Endothelial cell of umbilical vein (primary cell): Measurements from ENCODE around the gene CFP. TPM values are rescaled to one million over a fixed set of nuclear protein-coding genes. Genes with fewer than 3 reads are reported as not detected.

ENCODE experiments used
- BruUV-seq: library from RNA; stranded (reverse); fragments of 400-500 nt; replicated peaks from 2 replicates; lab custom pipeline; 2021; lab: Mats Ljungman, UMichigan
- CTCF ChIA-PET: fragments of 300-600, 350-600 bp; sonication (Branson Sonifier 250); formaldehyde crosslinking; loops from one replicate; lab custom pipeline; 2021; ENCODE audit warnings: antibody characterized with exemption, inconsistent platforms; lab: Charles Lee
- POLR2A ChIA-PET: fragments of 300-600, 350-600 bp; sonication (Branson Sonifier 250); formaldehyde crosslinking; loops from one replicate; lab custom pipeline; 2021; ENCODE audit warnings: antibody characterized with exemption, inconsistent platforms; lab: Charles Lee
- DNase-seq: peaks from one replicate; pipeline ENCODE4 v3.0.0-alpha.2; 2011; ENCODE audit warnings: low read depth, low spot score
- FAIRE-seq: peaks from 2 replicates; lab custom pipeline; 2011; peaks lifted over from hg19 to GRCh38; lab: Jason Lieb, UNC
- H2AFZ ChIP-seq: 2 replicates; pipeline ENCODE4 v1.6.0; 2012; ENCODE audit warnings: low read depth, low read length, control low read depth, inconsistent platforms
- H3K27ac ChIP-seq: 2 replicates; pipeline ENCODE4 v1.5.1; 2011; ENCODE audit warnings: low read depth, mild to moderate bottlenecking, control low read depth, low read length, moderate library complexity; ENCODE audit not compliant: insufficient read depth
- H3K27me3 ChIP-seq, 2 experiments: 2 replicates each; pipeline versions ENCODE4 v1.6.0 to v1.6.1; 2011; ENCODE audit warnings: low read length in 2 of 2, mixed read lengths in 1 of 2; ENCODE audit not compliant: control insufficient read depth in 2 of 2, insufficient read depth in 2 of 2
- H3K36me3 ChIP-seq, 2 experiments: 2 replicates in 1 of 2; 3 replicates in 1 of 2; pipeline ENCODE4 v1.5.1; 2011; ENCODE audit warnings: low read length in 2 of 2, mild to moderate bottlenecking in 1 of 2, moderate library complexity in 1 of 2; ENCODE audit not compliant: control insufficient read depth in 2 of 2, insufficient read depth in 2 of 2; ENCODE audit errors: extremely low read depth in 1 of 2
- H3K4me1 ChIP-seq: 3 replicates; pipeline ENCODE4 v1.5.1; 2011; ENCODE audit warnings: mild to moderate bottlenecking, low read length; ENCODE audit not compliant: control insufficient read depth, insufficient read depth; ENCODE audit errors: extremely low read depth
- H3K4me2 ChIP-seq: 2 replicates; pipeline ENCODE4 v1.6.1; 2011; ENCODE audit warnings: low read length, control low read depth, mixed read lengths; ENCODE audit not compliant: insufficient read depth
- H3K4me3 ChIP-seq, 3 experiments: fragments of 200-600 bp in 1 of 3; sonication (generic), shearing (Covaris generic) in 1 of 3; replicated peaks in 1 of 3; 2 replicates each; pipeline ENCODE4 v1.5.1; 2011 to 2016; ENCODE audit warnings: control low read depth in 3 of 3, low read length in 3 of 3, mild to moderate bottlenecking in 2 of 3, inconsistent platforms in 1 of 3, low read depth in 1 of 3, moderate library complexity in 1 of 3; ENCODE audit not compliant: insufficient read depth in 1 of 3
- H3K79me2 ChIP-seq: 2 replicates; pipeline ENCODE4 v1.6.0; 2012; ENCODE audit warnings: low read length, inconsistent platforms; ENCODE audit not compliant: control insufficient read depth, insufficient read depth
- H3K9ac ChIP-seq: replicated peaks from 2 replicates; pipeline ENCODE3; 2011; ENCODE audit warnings: low read length, control low read depth; ENCODE audit not compliant: insufficient read depth; ENCODE audit errors: extremely low read depth
- H3K9me1 ChIP-seq: replicated peaks from 3 replicates; pipeline ENCODE4 v1.6.0; 2011; ENCODE audit warnings: mild to moderate bottlenecking, low read length; ENCODE audit not compliant: control insufficient read depth, insufficient read depth; ENCODE audit errors: extremely low read depth
- H3K9me3 ChIP-seq: replicated peaks from 2 replicates; pipeline ENCODE4 v1.5.1; 2012; ENCODE audit warnings: low read length, inconsistent platforms; ENCODE audit not compliant: control insufficient read depth, insufficient read depth
- H4K20me1 ChIP-seq: replicated peaks from 2 replicates; pipeline ENCODE3; 2011; ENCODE audit warnings: mild to moderate bottlenecking, low read length; ENCODE audit not compliant: control insufficient read depth, insufficient read depth; ENCODE audit errors: extremely low read depth
- GATA2 ChIP-seq: IDR thresholded peaks from 2 replicates; pipeline ENCODE4 v1.7.0; 2011; ENCODE audit warnings: low read depth, mild to moderate bottlenecking, moderate library complexity, mixed read lengths, low read length; ENCODE audit not compliant: insufficient read length, insufficient read depth
- JUN ChIP-seq: IDR thresholded peaks from 2 replicates; pipeline ENCODE4 v1.6.1; 2011; ENCODE audit warnings: borderline replicate concordance, low read depth; ENCODE audit not compliant: insufficient read length, insufficient read depth
- MYC ChIP-seq: IDR thresholded peaks from one replicate; pipeline ENCODE4 v1.6.1; 2011; ENCODE audit warnings: mild to moderate bottlenecking, low read depth, low read length
- POLR2A ChIP-seq: IDR thresholded peaks from 2 replicates; pipeline ENCODE4 v1.6.1; 2012; ENCODE audit warnings: low read depth, mild to moderate bottlenecking, control low read depth, low read length
- POLR2AphosphoS5 ChIP-seq: IDR thresholded peaks from 2 replicates; pipeline ENCODE4 v1.6.1; 2012; ENCODE audit warnings: low read depth, mild to moderate bottlenecking, control low read depth, low read length, moderate library complexity; ENCODE audit not compliant: insufficient read depth
- dilution Hi-C: fragments of 300-500 bp; cut with MboI; formaldehyde crosslinking; loops from one replicate; pipeline ENCODE4 v1.15.0; 2019; ENCODE audit warnings: low sequenced_read_pairs; ENCODE audit not compliant: extremely low pct_ligation_motif_present
- intact Hi-C: fragments of 100-400 bp; cut with micrococcal nuclease; formaldehyde crosslinking; loops from one replicate; pipeline ENCODE4 v1.10.0; 2022
- polyA plus RNA-seq, 4 experiments: library from polyadenylated mRNA; depleted of rRNA in 3 of 4; stranded (reverse) in 3 of 4; unstranded in 1 of 4; fragments of >200 nt; gene quantifications; 2 replicates each; pipeline versions ENCODE4 v1.2.1 to v1.2.3, GENCODE V29; 2011 to 2012; ENCODE audit warnings: missing spikeins in 1 of 4
- total RNA-seq: library from RNA; stranded (reverse); gene quantifications from 2 replicates; pipeline ENCODE4 v1.2.3, GENCODE V29; 2021
- TF ChIP-seq, protein P1 (sequence below), 2 donors: IDR thresholded peaks; 1 replicate in 1 of 2; 2 replicates in 1 of 2; pipeline ENCODE4 v1.5.1; 2011; ENCODE audit warnings: low read length in 2 of 2, mild to moderate bottlenecking in 2 of 2, moderate library complexity in 2 of 2, control low read depth in 1 of 2, inconsistent platforms in 1 of 2, low read depth in 1 of 2; ENCODE audit not compliant: insufficient read depth in 1 of 2; ENCODE audit errors: extremely low read depth in 1 of 2

CFP gene
- total and polyA plus RNA-seq, 2 donors (not counting 3 experiments of a cell fraction or from before 2014, with no cell fraction given), result 0.69 to 1.00 TPM

DNA sequence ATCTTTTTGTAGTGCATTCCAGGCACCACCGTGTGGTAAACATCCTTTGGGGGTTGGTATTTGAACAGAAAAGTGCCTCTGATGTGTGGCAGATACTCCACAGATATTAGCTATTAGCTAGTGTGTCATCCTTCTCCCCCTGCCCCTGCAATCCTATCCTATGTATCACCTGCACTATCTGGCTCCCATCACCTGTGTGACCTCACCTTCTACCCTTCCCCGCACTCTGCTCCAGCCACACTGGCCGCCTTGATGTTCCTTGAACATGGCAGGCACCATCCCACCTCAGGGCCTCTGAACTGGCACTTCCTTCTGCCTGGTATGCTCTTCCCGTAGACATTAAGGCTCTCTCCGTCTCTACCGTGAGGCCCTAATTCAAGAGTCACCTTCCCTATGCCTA, 16.9 kb upstream of the CFP start:
- no peak overlapping the region for H2AFZ ChIP-seq
- H3K79me2 ChIP-seq, result peaks cover 10% of the 10 kb centered on the region
- H3K4me1 ChIP-seq, result peaks cover 14% of the 10 kb centered on the region
- H3K9ac ChIP-seq, result no peak overlapping the region
- no peaks in the 10 kb centered on the region for H3K9me1 ChIP-seq
- H3K9me3 ChIP-seq, result no peaks in the 10 kb centered on the region
- no peaks in the 10 kb centered on the region for H4K20me1 ChIP-seq
- BruUV-seq, result no TSS peak
- DNase-seq (no peak), FAIRE-seq (no peak)
- H3K27ac ChIP-seq, result no peak overlapping the region
- H3K4me2 ChIP-seq, result no peak overlapping the region
- H3K27me3 ChIP-seq, result no peaks in the 10 kb centered on the region
- ChIA-PET CTCF (no interaction called here), POLR2A (no interaction called here)
- dilution Hi-C loops (no loop called here), intact Hi-C loops (no loop called here)
- H3K4me3 ChIP-seq, result no peak overlapping the region
- H3K36me3 ChIP-seq, result no peaks in the 10 kb centered on the region
- TF ChIP-seq POLR2A, result no peak
- TF ChIP-seq MYC, result no peak
- TF ChIP-seq, protein P1, sequence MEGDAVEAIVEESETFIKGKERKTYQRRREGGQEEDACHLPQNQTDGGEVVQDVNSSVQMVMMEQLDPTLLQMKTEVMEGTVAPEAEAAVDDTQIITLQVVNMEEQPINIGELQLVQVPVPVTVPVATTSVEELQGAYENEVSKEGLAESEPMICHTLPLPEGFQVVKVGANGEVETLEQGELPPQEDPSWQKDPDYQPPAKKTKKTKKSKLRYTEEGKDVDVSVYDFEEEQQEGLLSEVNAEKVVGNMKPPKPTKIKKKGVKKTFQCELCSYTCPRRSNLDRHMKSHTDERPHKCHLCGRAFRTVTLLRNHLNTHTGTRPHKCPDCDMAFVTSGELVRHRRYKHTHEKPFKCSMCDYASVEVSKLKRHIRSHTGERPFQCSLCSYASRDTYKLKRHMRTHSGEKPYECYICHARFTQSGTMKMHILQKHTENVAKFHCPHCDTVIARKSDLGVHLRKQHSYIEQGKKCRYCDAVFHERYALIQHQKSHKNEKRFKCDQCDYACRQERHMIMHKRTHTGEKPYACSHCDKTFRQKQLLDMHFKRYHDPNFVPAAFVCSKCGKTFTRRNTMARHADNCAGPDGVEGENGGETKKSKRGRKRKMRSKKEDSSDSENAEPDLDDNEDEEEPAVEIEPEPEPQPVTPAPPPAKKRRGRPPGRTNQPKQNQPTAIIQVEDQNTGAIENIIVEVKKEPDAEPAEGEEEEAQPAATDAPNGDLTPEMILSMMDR (IDR thresholded peaks at IDR 0.05; ENCODE audit: extremely low read depth in 1 of 2, insufficient read depth in 1 of 2, low read depth in 1 of 2, low read length in 2 of 2), result no peak
- TF ChIP-seq GATA2, result no peak
- TF ChIP-seq POLR2AphosphoS5, result no peak

DNA sequence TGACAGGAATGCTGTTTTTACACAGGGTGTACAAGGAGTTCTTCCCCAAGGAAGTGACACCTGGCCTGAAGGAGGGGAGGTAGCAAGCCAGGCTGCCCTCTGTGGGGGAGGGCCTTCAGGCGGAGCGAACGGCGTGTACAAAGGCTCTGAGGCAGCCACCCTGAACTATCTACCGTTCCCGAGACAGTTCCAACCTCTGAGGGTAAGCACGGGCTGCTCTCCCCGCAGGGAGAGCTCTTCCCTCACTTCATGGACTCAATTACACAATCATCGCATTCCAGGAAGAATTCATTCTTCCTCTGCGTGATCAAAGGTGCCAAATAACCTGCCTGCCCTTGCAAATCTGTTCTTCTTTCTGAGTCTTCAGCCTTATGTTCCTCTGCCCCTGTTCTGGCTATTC, 15.8 kb upstream of the CFP start:
- Histone ChIP-seq H3K4me2 (no peak overlapping the region), H2AFZ (no peak overlapping the region), H3K9me1 (no peaks in the 10 kb centered on the region), H3K79me2 (peaks cover 10% of the 10 kb centered on the region), H3K27me3 (no peaks in the 10 kb centered on the region), H3K27ac (no peak overlapping the region), H3K4me1 (peaks cover 9% of the 10 kb centered on the region), H4K20me1 (no peaks in the 10 kb centered on the region), H3K4me3 (no peak overlapping the region), H3K9me3 (no peaks in the 10 kb centered on the region), H3K9ac (no peak overlapping the region), H3K36me3 (no peaks in the 10 kb centered on the region)
- TF ChIP-seq, protein P1 (IDR thresholded peaks at IDR 0.05; ENCODE audit: extremely low read depth in 1 of 2, insufficient read depth in 1 of 2, low read depth in 1 of 2, low read length in 2 of 2), result no peak
- TF ChIP-seq JUN, result no peak
- DNase-seq (no peak), FAIRE-seq (no peak)
- intact Hi-C loops (no loop called here), dilution Hi-C loops (no loop called here)
- ChIA-PET POLR2A (no interaction called here), CTCF (no interaction called here)
- BruUV-seq, result no TSS peak
